Upper lobe of left lung (tissue), 6 donors: ENCODE measurements around the gene RAB5B. TPM values are rescaled to one million over a fixed set of nuclear protein-coding genes. Genes with fewer than 3 reads are reported as not detected.
A peak's percentile ranks its signal among the peaks of the same experiment; 100 is the strongest.
"Not testable (repeated sequence)": the region's sequence is repeated elsewhere in the genome, so short reads cannot be mapped to it uniquely, and the experiment has no call there.

Experiments
- ATAC-seq, 2 donors: fragments of 200-7000 bp; cut with Tn5 transposase; one replicate each; pipeline ENCODE4 v1.9.1; 2022; ENCODE audit warnings: mild to moderate bottlenecking in 2 of 2, moderate library complexity in 2 of 2; ENCODE audit not compliant: low FRiP score in 2 of 2
- DNase-seq, 2 donors: peaks; one replicate each; pipeline ENCODE4 v3.0.0-alpha.2; 2019 to 2020
- H3K27ac ChIP-seq, 4 donors: fragments of 200-600 bp; sonication (generic); one replicate each; pipeline ENCODE4 v1.5.1; 2016 to 2019
- H3K27me3 ChIP-seq, 4 donors: fragments of 200-600 bp; sonication (generic); one replicate each; pipeline ENCODE4 v1.5.1; 2017 to 2019
- H3K36me3 ChIP-seq, 4 donors: fragments of 200-600 bp; sonication (generic); one replicate each; pipeline ENCODE4 v1.5.1; 2016 to 2019
- H3K4me1 ChIP-seq, 4 donors: fragments of 200-600 bp; sonication (generic); one replicate each; pipeline ENCODE4 v1.5.1; 2018 to 2019
- H3K4me3 ChIP-seq, 4 donors: fragments of 200-600 bp; sonication (generic); one replicate each; pipeline ENCODE4 v1.5.1; 2017 to 2019; ENCODE audit warnings: mild to moderate bottlenecking in 2 of 4, moderate library complexity in 1 of 4
- H3K9me3 ChIP-seq, 4 donors: fragments of 200-600 bp; sonication (generic); one replicate each; pipeline ENCODE4 v1.5.1; 2018 to 2019
- CTCF ChIP-seq, 6 experiments: fragments of 450-650 bp in 4 of 6; fragments of 200-600 bp in 2 of 6; sonication (generic) in 2 of 6; IDR thresholded peaks; one replicate each; pipeline ENCODE4 v1.5.1; 2016 to 2019; ENCODE audit warnings: antibody characterized with exemption in 6 of 6
- EP300 ChIP-seq, 4 donors: sonication (generic); formaldehyde crosslinking; IDR thresholded peaks; one replicate each; pipeline ENCODE4 v1.5.1; 2017; ENCODE audit warnings: antibody characterized with exemption in 4 of 4, control low read depth in 2 of 4
- POLR2A ChIP-seq, 4 donors: fragments of 450-650 bp; IDR thresholded peaks; one replicate each; pipeline ENCODE4 v1.5.1; 2016 to 2017; ENCODE audit warnings: antibody characterized with exemption in 4 of 4, mild to moderate bottlenecking in 2 of 4
- POLR2AphosphoS5 ChIP-seq, 2 donors: sonication (generic); formaldehyde crosslinking; IDR thresholded peaks; one replicate each; pipeline ENCODE4 v1.5.1; 2017; ENCODE audit warnings: antibody characterized with exemption in 2 of 2
- WGBS, 2 donors: methylation state at CpG; one replicate each; pipeline ENCODE4 v1.1.5; 2017 to 2018; 5-methylcytosine and 5-hydroxymethylcytosine counted together
- total RNA-seq, 6 donors: library from RNA; depleted of rRNA in 4 of 6; stranded (reverse); fragments of >200 nt in 4 of 6; gene quantifications; one replicate each; pipeline versions ENCODE4 v1.1.0 to v1.2.1, GENCODE V29; 2016 to 2021
- donor health status: DM: no; HTN: no; CAD: no; lungs with moderate emphysema.
- donor health status: DM: no; HTN: yes; CAD: no; lungs with severe emphysema.

Gene RAB5B
- total RNA-seq, 6 donors from 2014 or later, result 53.4 to 139 (median 116) TPM

GRCh38 chr12:55974308-55974730, 441 bp downstream of the RAB5B start:
- H3K27me3 ChIP-seq, result no peaks in the 10 kb centered on the region
- no peaks in the 10 kb centered on the region for H3K9me3 ChIP-seq
- TF ChIP-seq CTCF (IDR thresholded peaks at IDR 0.05) (peak in 1 of 6 experiments; percentile 5), POLR2AphosphoS5 (IDR thresholded peaks at IDR 0.05) (no peak), EP300 (IDR thresholded peaks at IDR 0.05) (no peak), POLR2A (IDR thresholded peaks at IDR 0.05) (peak in 1 of 4 donors; percentile 56)
- WGBS, 2 donors, result 2% methylated on average over 15 of the region's 15 CpGs
- peak overlapping the region; percentile 70 to 100 (median 87) for H3K4me3 ChIP-seq
- peak in 1 of 2 donors; percentile 63 for DNase-seq
- peaks cover 45 to 60% (median 47%) of the 10 kb centered on the region in 4 donors for H3K4me1 ChIP-seq
- peaks cover 0 to 19% (median 0%) of the 10 kb centered on the region in 4 donors for H3K36me3 ChIP-seq
- peak; percentile 61 to 71 for ATAC-seq
- peak overlapping the region; percentile 95 to 98 (median 96) for H3K27ac ChIP-seq

- no peak overlapping the region for H3K4me3 ChIP-seq
- peaks cover 33 to 65% (median 42%) of the 10 kb centered on the region in 4 donors for H3K4me1 ChIP-seq
- no peaks in the 10 kb centered on the region for H3K9me3 ChIP-seq
- WGBS, 2 donors, result 86 to 91% methylated on average over 7 of the region's 7 CpGs
- peaks cover 0 to 36% (median 9%) of the 10 kb centered on the region in 4 donors for H3K36me3 ChIP-seq
- DNase-seq, result no peak
- no peaks in the 10 kb centered on the region for H3K27me3 ChIP-seq
- ATAC-seq, result no peak
- TF ChIP-seq POLR2AphosphoS5 (IDR thresholded peaks at IDR 0.05) (no peak), CTCF (IDR thresholded peaks at IDR 0.05) (no peak), POLR2A (IDR thresholded peaks at IDR 0.05) (no peak), EP300 (IDR thresholded peaks at IDR 0.05) (no peak)
- H3K27ac ChIP-seq, result no peak overlapping the region
These were observed 4.5 kb downstream of the RAB5B start for GRCh38 chr12:55978393-55978792.

DNA sequence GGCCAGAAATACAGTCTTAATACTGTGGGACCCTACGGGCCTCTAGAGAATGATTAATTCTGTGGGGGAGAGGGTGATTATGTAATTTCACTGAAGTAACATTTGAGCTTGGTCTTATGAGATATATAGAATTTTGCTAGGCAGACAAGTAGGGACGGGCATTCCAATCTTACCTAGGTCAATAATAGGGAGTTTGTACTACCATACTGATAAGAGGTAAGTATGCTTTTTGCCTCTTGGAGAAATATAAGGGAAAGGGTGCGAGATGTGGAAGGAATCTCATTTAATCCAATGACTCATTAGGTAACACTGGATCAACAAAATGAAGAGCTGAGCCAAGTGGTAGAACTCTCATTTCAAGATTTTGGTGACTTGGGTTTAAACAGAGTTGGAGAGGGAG, 5.2 kb downstream of the RAB5B start:
- Histone ChIP-seq H3K4me3 (no peak overlapping the region), H3K9me3 (no peaks in the 10 kb centered on the region), H3K27me3 (no peaks in the 10 kb centered on the region), H3K36me3 (peaks cover 0 to 42% (median 11%) of the 10 kb centered on the region in 4 donors), H3K27ac (peak overlapping the region in 2 of 4 donors; percentile 21 to 27), H3K4me1 (peaks cover 33 to 65% (median 42%) of the 10 kb centered on the region in 4 donors)
- DNase-seq (no peak), ATAC-seq (no peak)
- no peak for TF ChIP-seq EP300 (IDR thresholded peaks at IDR 0.05)
- no peak for TF ChIP-seq POLR2AphosphoS5 (IDR thresholded peaks at IDR 0.05)
- TF ChIP-seq CTCF (IDR thresholded peaks at IDR 0.05), result no peak
- no peak for TF ChIP-seq POLR2A (IDR thresholded peaks at IDR 0.05)
- WGBS, 2 donors, result 79 to 82% methylated on average over 3 of the region's 3 CpGs

DNA sequence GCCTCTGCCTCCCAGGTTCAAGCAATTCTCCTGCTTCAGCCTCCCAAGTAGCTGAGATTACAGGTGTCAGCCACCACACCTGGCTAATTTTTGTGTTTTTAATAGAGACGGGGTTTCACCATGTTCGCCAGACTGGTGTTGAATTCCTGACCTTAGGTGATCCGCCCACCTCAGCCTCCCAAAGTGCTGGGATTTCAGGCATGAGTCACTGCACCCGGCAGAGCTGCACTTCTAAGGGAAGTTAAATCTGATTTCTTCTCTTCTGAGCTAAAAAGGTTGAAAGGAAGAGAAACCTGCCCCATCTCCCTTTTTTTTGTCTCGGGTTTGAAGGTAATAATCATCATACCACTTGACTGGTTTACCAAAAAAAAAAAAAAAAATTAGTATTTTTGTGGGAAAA, 8.0 kb downstream of the RAB5B start:
- not testable (repeated sequence) for DNase-seq, H3K4me3 ChIP-seq, ATAC-seq, H3K27me3 ChIP-seq, H3K9me3 ChIP-seq
- WGBS, 2 donors, result 84 to 87% methylated on average over 5 of the region's 5 CpGs
- peak overlapping the region in 1 of 4 donors; percentile 45 for H3K27ac ChIP-seq
- H3K36me3 ChIP-seq, result peaks cover 10 to 62% (median 25%) of the 10 kb centered on the region in 4 donors
- peaks cover 15 to 41% (median 20%) of the 10 kb centered on the region in 4 donors for H3K4me1 ChIP-seq

GRCh38 chr12:55982319-55982936, 8.6 kb downstream of the RAB5B start:
- H3K27me3 ChIP-seq, result no peaks in the 10 kb centered on the region
- 66 to 77% methylated on average over 3 of the region's 3 CpGs for WGBS, 2 donors
- peak overlapping the region in 1 of 4 donors; percentile 45 for H3K27ac ChIP-seq
- H3K4me1 ChIP-seq, result peaks cover 13 to 36% (median 15%) of the 10 kb centered on the region in 4 donors
- ATAC-seq (peak in 1 of 2 donors; percentile 50), DNase-seq (no peak)
- no peak for TF ChIP-seq POLR2A (IDR thresholded peaks at IDR 0.05)
- TF ChIP-seq POLR2AphosphoS5 (IDR thresholded peaks at IDR 0.05), result no peak
- H3K4me3 ChIP-seq, result no peak overlapping the region
- H3K9me3 ChIP-seq, result no peaks in the 10 kb centered on the region
- H3K36me3 ChIP-seq, result peaks cover 15 to 68% (median 30%) of the 10 kb centered on the region in 4 donors
